Epithelial cell of prostate (primary cell): ENCODE results near the gene CAPN12.

Source experiments
- DNase-seq: peaks from one replicate; pipeline ENCODE4 v3.0.0-alpha.2; 2011; ENCODE audit warnings: low read depth, low spot score
- H3K27ac ChIP-seq: fragments of 450-650 bp; 2 replicates; pipeline ENCODE4 v1.5.1; 2017; ENCODE audit warnings: mild to moderate bottlenecking

The CAPN12 gene

DNA sequence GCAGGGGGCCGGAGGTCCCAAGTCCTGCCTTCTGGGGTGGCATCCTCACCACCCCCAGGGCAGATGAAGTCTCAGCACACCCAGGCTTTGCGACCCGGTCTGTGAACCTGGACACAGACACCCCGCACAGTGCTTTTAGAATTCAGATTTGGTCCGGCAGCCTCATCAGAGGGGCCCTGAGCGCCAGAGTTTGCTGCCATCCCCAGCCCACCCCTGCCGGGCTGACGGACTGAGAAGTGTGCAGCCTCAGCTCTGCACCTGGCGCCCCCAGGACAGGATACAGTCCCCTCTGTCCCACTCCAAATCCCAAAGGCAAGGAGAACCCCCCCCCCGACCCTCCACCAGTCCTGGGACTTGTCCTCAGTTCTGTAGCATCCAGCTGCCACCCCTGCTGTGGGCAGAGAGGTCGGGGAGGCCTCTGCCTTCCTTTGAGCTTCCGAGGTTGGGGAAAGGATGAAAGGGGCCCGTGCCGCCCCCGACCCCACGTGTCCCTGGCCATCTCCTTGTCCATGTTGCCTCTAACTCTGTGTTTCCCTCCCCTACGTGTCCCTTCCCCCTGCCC lies 16.9 kb downstream of the CAPN12 start:
- no peak for DNase-seq
- H3K27ac ChIP-seq, result no peak overlapping the region

- no peak overlapping the region for H3K27ac ChIP-seq
- no peak for DNase-seq
These were observed 17.4 kb downstream of the CAPN12 start for GRCh38 chr19:38726761-38727301.

GRCh38 chr19:38726284-38726673 lies 18.0 kb downstream of the CAPN12 start:
- no peak overlapping the region for H3K27ac ChIP-seq
- no peak for DNase-seq

DNA sequence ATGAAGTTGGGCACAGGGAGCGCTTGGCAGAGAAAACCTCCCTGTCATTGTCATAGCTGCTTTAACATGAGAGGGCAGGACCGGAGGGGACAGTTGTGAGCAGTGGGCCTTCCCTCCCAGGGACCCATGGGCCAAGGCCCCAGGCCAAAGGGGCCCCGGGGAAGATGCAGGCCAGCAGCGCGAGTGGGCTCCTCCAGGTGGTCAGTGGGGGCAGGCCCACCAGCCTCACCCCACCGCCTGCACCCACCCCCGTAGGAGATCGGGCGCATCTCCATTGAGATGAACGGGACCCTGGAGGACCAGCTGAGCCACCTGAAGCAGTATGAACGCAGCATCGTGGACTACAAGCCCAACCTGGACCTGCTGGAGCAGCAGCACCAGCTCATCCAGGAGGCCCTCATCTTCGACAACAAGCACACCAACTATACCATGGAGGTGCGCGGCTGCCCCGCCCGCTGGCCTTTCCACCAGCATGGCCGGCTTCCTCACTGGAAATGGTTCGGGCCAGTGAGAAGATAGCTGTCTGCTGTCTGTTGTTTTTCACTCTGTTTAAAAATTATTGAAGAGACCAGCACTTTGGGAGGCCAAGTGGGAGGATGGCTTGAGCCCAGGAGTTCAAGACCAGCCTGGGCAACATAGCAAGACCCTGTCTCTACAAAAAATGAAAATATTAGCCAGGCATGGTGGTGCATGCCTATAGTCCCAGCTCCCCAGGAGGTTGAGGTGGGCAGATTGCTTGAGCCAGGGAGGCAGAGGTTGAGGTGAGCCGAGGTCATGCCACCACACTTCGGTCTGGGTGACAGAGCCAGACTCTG lies 18.6 kb downstream of the CAPN12 start:
- no peak overlapping the region for H3K27ac ChIP-seq
- DNase-seq, result no peak

DNA sequence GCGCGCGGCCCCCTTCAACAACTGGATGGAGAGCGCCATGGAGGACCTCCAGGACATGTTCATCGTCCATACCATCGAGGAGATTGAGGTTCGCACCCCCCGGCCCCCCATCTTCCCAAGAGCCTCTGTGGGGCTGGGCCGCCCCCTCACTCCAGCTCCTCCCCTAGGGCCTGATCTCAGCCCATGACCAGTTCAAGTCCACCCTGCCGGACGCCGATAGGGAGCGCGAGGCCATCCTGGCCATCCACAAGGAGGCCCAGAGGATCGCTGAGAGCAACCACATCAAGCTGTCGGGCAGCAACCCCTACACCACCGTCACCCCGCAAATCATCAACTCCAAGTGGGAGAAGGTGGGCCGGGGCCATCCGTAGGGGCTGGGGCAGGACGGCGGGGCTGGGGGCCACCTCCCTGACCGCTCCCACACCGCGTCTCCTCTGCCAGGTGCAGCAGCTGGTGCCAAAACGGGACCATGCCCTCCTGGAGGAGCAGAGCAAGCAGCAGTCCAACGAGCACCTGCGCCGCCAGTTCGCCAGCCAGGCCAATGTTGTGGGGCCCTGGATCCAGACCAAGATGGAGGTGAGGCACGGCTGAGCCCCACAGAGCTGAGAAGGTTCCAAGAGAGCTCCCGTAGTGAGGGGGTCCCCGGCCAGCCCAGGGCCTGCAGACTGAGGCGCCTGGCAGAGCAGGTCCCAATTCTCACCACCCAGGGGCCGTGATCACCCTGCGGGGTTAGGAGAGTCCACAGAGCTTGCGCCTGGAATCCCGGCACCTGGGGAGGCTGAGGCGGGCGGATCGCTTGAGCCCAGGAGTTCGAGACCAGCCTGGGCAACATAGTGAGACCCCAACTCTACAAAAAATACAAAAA lies 20.1 kb downstream of the CAPN12 start:
- DNase-seq, result no peak
- no peak overlapping the region for H3K27ac ChIP-seq

DNA sequence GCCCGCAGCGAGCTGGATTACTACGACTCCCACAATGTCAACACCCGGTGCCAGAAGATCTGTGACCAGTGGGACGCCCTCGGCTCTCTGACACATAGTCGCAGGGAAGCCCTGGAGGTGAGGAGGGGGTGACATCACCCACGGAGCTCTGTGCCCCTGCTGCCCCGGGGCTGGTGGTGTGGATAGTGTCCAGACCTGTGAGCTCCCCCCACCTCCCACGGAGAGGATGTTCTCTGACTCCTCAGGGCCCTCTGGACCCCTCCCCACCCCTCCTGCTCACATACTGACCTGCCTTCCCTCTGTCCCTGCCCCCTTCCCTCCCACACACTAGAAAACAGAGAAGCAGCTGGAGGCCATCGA lies 20.7 kb downstream of the CAPN12 start:
- DNase-seq, result no peak
- H3K27ac ChIP-seq, result no peak overlapping the region

DNA sequence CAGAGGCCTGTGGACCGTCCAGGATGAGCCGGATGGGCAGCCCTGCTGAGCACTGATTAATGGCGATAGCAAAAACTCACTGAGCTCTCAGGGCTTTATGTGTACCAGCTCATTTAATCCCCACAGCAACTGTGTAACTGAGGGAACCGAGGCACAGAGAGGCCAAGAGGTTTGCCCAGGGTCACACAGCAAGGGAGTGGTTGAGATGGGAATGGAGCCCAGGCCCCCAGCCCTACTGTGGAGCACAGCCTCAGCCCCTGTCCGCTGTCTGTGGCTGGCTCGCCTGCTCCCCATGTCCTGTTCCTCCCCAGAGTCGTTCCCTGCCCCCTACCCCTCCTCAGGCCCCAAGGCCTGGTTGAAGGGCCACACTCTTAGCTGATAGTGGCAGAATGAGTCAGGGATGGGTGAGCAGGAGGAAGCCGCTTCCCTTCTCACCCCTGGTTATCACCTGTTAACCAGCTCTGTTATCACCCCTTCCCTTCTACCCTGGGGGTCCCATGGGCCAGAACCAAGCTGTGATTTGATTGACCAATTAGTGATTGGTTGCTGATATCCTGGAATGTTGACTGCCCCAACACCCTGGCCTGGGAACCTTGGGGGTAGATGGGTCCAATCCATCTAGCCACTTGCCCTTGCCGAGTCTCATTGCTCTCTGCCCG lies 21.2 kb downstream of the CAPN12 start:
- H3K27ac ChIP-seq, result no peak overlapping the region
- no peak for DNase-seq

- DNase-seq, result no peak
- no peak overlapping the region for H3K27ac ChIP-seq
These were observed 22.1 kb downstream of the CAPN12 start for GRCh38 chr19:38721979-38722773.

- H3K27ac ChIP-seq, result no peak overlapping the region
- no peak for DNase-seq
These were observed 22.8 kb downstream of the CAPN12 start for GRCh38 chr19:38721496-38721895.

GRCh38 chr19:38720559-38721236 lies 23.6 kb downstream of the CAPN12 start:
- peak overlapping the region; percentile 79 for H3K27ac ChIP-seq
- DNase-seq, result no peak

DNA sequence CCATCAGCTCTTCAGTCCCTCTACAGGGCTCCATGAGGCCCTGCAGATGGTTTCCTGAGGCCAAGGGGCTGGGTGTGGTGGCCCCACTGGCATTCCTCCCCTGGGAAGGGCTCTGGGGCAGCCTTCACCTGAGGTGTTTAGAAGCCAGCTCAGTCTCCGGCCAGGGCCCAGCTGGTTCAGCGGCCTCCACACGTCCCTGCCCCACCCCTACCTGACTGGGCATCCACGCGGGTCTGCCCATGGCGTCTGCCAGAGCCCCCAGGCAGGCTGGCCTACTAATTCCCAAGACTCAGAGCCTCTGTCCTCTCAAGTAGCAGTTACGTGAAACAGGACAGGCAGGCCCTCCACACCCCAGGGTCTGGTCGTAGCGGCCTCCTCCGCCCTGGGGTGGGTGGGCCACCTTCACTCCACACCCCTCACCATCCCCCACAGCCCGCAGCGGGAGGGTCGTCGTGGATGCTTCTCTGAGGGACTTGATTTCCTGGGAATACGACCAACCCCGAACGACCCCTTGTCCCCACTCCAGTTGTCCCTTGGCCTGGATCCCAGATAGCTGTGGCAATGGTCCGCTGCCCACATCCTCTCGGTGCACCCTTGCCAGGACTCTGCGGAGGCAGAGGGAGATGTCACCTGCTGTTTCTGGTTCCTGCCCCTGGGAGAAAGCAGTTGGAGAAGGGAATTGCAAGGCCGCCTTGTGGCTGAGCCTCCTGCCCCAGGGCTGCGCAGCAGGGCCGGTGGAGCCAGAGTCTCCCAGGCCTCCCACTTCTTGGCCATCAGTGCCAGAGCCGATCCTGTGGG lies 24.3 kb downstream of the CAPN12 start:
- peak overlapping the region; percentile 79 for H3K27ac ChIP-seq

GRCh38 chr19:38718747-38719543 lies 25.3 kb downstream of the CAPN12 start:
- no peak for DNase-seq
- H3K27ac ChIP-seq, result peak overlapping the region; percentile 79

More for the DNA sequence above, 24.3 kb downstream of the CAPN12 start:
- no peak for DNase-seq

DNA sequence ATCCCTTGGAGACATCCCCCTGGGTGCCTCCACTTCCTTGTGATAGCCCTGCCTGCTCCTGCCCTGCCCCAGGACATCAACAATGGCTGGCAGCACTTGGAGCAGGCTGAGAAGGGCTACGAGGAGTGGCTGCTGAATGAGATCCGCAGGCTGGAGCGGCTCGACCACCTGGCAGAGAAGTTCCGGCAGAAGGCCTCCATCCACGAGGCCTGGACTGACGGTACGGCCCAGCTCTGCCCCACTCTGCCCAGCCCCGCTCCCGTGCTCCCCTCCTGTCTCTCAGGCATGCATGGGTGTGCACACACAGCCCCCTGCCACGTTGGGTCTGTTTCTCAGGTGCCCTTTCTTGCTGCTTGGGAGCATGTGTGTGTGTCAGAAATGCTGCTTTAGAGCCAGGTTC lies 26.4 kb downstream of the CAPN12 start:
- DNase-seq, result no peak
- peak overlapping the region; percentile 79 for H3K27ac ChIP-seq

- DNase-seq, result no peak
- H3K27ac ChIP-seq, result no peak overlapping the region
These were observed 27.2 kb downstream of the CAPN12 start for GRCh38 chr19:38717051-38717450.

GRCh38 chr19:38715555-38715954 lies 28.7 kb downstream of the CAPN12 start:
- DNase-seq, result no peak
- peak overlapping the region; percentile 13 for H3K27ac ChIP-seq

- no peak for DNase-seq
- peak overlapping the region; percentile 3 for H3K27ac ChIP-seq
These were observed 29.9 kb downstream of the CAPN12 start for GRCh38 chr19:38714354-38714778.

DNA sequence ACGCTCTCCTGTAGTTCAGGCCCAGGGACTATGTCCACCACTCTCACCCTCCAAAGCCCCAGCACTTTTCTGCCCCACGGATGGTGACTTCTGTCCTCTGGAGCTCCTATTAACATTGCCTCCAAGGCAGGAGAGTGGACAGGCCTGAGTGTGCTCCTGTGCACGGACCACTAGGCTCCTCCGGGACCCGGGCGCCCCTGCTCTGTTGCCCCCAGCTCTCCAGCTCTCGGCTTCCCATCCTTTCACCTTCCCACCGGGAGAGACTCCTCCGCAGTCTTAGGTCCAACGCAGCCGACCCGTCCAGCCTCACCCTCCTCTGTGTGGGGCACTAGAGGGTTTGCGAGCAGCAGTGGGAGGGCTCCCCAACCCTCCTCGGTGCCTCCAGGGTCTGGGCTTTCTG lies 30.4 kb downstream of the CAPN12 start:
- peak overlapping the region; percentile 3 for H3K27ac ChIP-seq
- no peak for DNase-seq
